Astrocyte (in vitro differentiated cells and primary cell): Measurements from ENCODE around the gene ADAP1. TPM values are rescaled to one million over a fixed set of nuclear protein-coding genes. Genes with fewer than 3 reads are reported as not detected.

ENCODE experiments used
- DNase-seq: peaks from one replicate; pipeline ENCODE4 v3.0.0-alpha.2; 2010; ENCODE audit warnings: low read depth
- FAIRE-seq: peaks from 2 replicates; lab custom pipeline; 2011; peaks lifted over from hg19 to GRCh38; lab: Jason Lieb, UNC
- H2AFZ ChIP-seq: 2 replicates; pipeline ENCODE4 v1.6.0; 2012; ENCODE audit warnings: low read depth, low read length, inconsistent platforms
- H3K27ac ChIP-seq: 2 replicates; pipeline ENCODE4 v1.5.1; 2011; ENCODE audit warnings: low read depth, low read length, inconsistent platforms
- H3K27me3 ChIP-seq: 2 replicates; pipeline ENCODE4 v1.6.0; 2011; ENCODE audit warnings: low read length, inconsistent platforms; ENCODE audit not compliant: insufficient read depth
- H3K36me3 ChIP-seq: 2 replicates; pipeline ENCODE4 v1.5.1; 2011; ENCODE audit warnings: low read length, inconsistent platforms; ENCODE audit not compliant: insufficient read depth
- H3K4me1 ChIP-seq: 2 replicates; pipeline ENCODE4 v1.5.1; 2011; ENCODE audit warnings: low read length, inconsistent platforms; ENCODE audit not compliant: insufficient read depth
- H3K4me2 ChIP-seq: 2 replicates; pipeline ENCODE4 v1.6.0; 2012; ENCODE audit warnings: low read length, inconsistent platforms
- H3K4me3 ChIP-seq: 2 replicates; pipeline ENCODE4 v1.5.1; 2011; ENCODE audit warnings: low read depth, mild to moderate bottlenecking, low read length, inconsistent platforms; ENCODE audit not compliant: insufficient read depth
- H3K79me2 ChIP-seq: 2 replicates; pipeline ENCODE4 v1.6.0; 2012; ENCODE audit warnings: mild to moderate bottlenecking, low read length, inconsistent platforms; ENCODE audit not compliant: insufficient read depth
- H3K9ac ChIP-seq: 2 replicates; pipeline ENCODE4 v1.6.0; 2012; ENCODE audit warnings: mild to moderate bottlenecking, low read length, inconsistent platforms
- H3K9me3 ChIP-seq: 2 replicates; pipeline ENCODE4 v1.5.1; 2012; ENCODE audit warnings: low read depth, mild to moderate bottlenecking, low read length, inconsistent platforms; ENCODE audit not compliant: insufficient read depth
- H4K20me1 ChIP-seq: 2 replicates; pipeline ENCODE4 v1.6.0; 2012; ENCODE audit warnings: low read length, inconsistent platforms; ENCODE audit not compliant: insufficient read depth
- H3K27ac Mint-ChIP-seq: one replicate; pipeline ENCODE4 v1.8.0; 2021; ENCODE audit warnings: mild to moderate bottlenecking, mixed read lengths; ENCODE audit not compliant: unreplicated experiment
- H3K27me3 Mint-ChIP-seq: one replicate; pipeline ENCODE4 v1.8.0; 2021; ENCODE audit warnings: low read depth, mixed read lengths; ENCODE audit not compliant: unreplicated experiment
- H3K36me3 Mint-ChIP-seq: one replicate; pipeline ENCODE4 v1.8.0; 2021; ENCODE audit warnings: low read depth, mixed read lengths; ENCODE audit not compliant: unreplicated experiment
- H3K4me1 Mint-ChIP-seq: one replicate; pipeline ENCODE4 v1.8.0; 2021; ENCODE audit warnings: low read depth, mixed read lengths; ENCODE audit not compliant: unreplicated experiment
- H3K4me3 Mint-ChIP-seq: one replicate; pipeline ENCODE4 v1.8.0; 2021; ENCODE audit warnings: mild to moderate bottlenecking, moderate library complexity, mixed read lengths; ENCODE audit not compliant: unreplicated experiment
- H3K9me3 Mint-ChIP-seq: one replicate; pipeline ENCODE4 v1.8.0; 2021; ENCODE audit warnings: mild to moderate bottlenecking, mixed read lengths; ENCODE audit not compliant: unreplicated experiment
- CTCF ChIP-seq: IDR thresholded peaks from 2 replicates; pipeline ENCODE4 v1.5.1; 2011; ENCODE audit warnings: low read depth, mild to moderate bottlenecking, inconsistent platforms, low read length, moderate library complexity; ENCODE audit not compliant: insufficient read depth
- EZH2 ChIP-seq: IDR thresholded peaks from 2 replicates; pipeline ENCODE4 v1.6.1; 2012; ENCODE audit warnings: mild to moderate bottlenecking, low read length, inconsistent platforms; ENCODE audit not compliant: insufficient read depth
- total RNA-seq: library from RNA; stranded (reverse); gene quantifications from 2 replicates; pipeline ENCODE4 v1.2.1, GENCODE V29; 2021

The ADAP1 gene
- total RNA-seq, 1 donor from 2014 or later, result 4.8 TPM

DNA sequence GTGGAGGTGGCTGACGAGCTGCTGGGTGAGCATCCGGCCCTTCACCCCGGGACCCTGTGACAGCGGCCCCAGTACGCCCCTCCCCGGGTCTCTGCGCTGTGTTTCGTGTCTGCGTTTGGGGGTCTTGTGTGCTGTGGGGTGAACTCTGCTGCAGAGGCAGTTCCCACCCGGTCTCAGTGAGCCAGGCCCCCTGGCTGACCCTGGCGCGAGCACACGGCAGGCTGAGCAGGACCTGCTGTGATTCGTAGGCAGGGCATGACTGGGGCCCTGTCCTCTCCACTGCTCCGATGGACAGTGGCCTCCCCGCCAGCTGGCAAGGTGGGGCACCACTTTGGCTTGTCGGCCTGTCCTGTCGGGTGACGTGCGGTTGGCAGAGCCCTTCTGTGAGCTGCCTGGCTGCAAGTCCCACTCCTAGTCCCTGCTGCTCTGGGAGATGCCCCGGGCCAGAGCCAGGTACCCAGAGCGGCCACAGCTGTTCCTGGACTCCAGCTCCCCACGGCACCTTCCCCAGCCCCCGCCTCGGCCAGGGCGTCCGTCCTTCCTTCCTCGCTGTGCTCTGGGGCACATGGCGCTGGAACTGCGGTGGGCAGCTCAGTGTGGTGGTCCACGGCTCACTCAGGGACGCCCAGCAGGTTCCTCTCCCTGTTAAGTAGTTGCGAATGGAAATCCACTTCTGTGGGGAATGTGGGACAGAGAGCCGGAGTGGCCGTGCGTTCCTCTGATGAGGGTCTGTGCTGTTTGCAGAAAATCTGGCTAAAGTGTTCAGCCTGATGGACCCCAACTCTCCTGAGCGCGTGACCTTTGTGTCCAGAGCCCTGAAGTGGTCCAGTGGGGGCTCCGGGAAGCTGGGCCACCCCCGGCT, 67.6 kb downstream of the ADAP1 start:
- Histone ChIP-seq H4K20me1 (peaks cover 76% of the 10 kb centered on the region), H2AFZ (no peak overlapping the region)
- no peak for TF ChIP-seq CTCF
- TF ChIP-seq EZH2, result no peak

GRCh38 chr7:885893-886625, 68.4 kb downstream of the ADAP1 start:
- Histone ChIP-seq H3K4me2 (no peak overlapping the region), H3K79me2 (peaks cover 74% of the 10 kb centered on the region), H3K4me3 (no peak overlapping the region), H3K27me3 (no peaks in the 10 kb centered on the region), H3K9ac (no peak overlapping the region), H3K27ac (no peak overlapping the region), H3K36me3 (no peaks in the 10 kb centered on the region), H2AFZ (no peak overlapping the region), H4K20me1 (peaks cover 83% of the 10 kb centered on the region), H3K9me3 (no peaks in the 10 kb centered on the region), H3K4me1 (no peaks in the 10 kb centered on the region)
- Mint-ChIP-seq H3K9me3 (no peaks in the 10 kb centered on the region), H3K4me1 (peaks cover 6% of the 10 kb centered on the region), H3K4me3 (no peak overlapping the region), H3K27me3 (no peaks in the 10 kb centered on the region), H3K27ac (no peak overlapping the region), H3K36me3 (peaks cover 10% of the 10 kb centered on the region)
- no peak for TF ChIP-seq CTCF
- TF ChIP-seq EZH2, result no peak
- DNase-seq (no peak), FAIRE-seq (no peak)

More for the DNA sequence above, 67.6 kb downstream of the ADAP1 start:
- H3K27ac Mint-ChIP-seq, result no peak overlapping the region
- H3K9me3 Mint-ChIP-seq, result no peaks in the 10 kb centered on the region
- H3K36me3 Mint-ChIP-seq, result peaks cover 11% of the 10 kb centered on the region
- Histone ChIP-seq H3K4me2 (no peak overlapping the region), H3K36me3 (no peaks in the 10 kb centered on the region), H3K9ac (no peak overlapping the region), H3K4me3 (no peak overlapping the region), H3K9me3 (no peaks in the 10 kb centered on the region), H3K4me1 (no peaks in the 10 kb centered on the region), H3K27ac (no peak overlapping the region), H3K27me3 (no peaks in the 10 kb centered on the region), H3K79me2 (peaks cover 66% of the 10 kb centered on the region)
- DNase-seq (no peak), FAIRE-seq (no peak)
- no peaks in the 10 kb centered on the region for H3K27me3 Mint-ChIP-seq
- H3K4me1 Mint-ChIP-seq, result peaks cover 5% of the 10 kb centered on the region
- H3K4me3 Mint-ChIP-seq, result no peak overlapping the region
